Mucosa of descending colon (tissue), 3 donors: ENCODE measurements around the gene PBX1. TPM values are rescaled to one million over a fixed set of nuclear protein-coding genes. Genes with fewer than 3 reads are reported as not detected.

Source experiments
- ATAC-seq: fragments of 200-7000 bp; cut with Tn5 transposase; one replicate; pipeline ENCODE4 v1.9.1; 2020; ENCODE audit warnings: mild to moderate bottlenecking, moderate library complexity
- DNase-seq, 3 donors: peaks; one replicate each; pipeline ENCODE4 v3.0.0-alpha.2; 2020
- H3K36me3 ChIP-seq: fragments of 200-600 bp; one replicate; pipeline ENCODE4 v1.8.0; 2021; ENCODE audit warnings: low read depth, mild to moderate bottlenecking
- H3K4me1 ChIP-seq: fragments of 200-600 bp; one replicate; pipeline ENCODE4 v1.8.0; 2021; ENCODE audit warnings: low read depth, mild to moderate bottlenecking
- H3K4me3 ChIP-seq: fragments of 200-600 bp; one replicate; pipeline ENCODE4 v1.8.0; 2021; ENCODE audit warnings: mild to moderate bottlenecking
- H3K9me3 ChIP-seq: fragments of 200-600 bp; one replicate; pipeline ENCODE4 v1.8.0; 2021; ENCODE audit warnings: mild to moderate bottlenecking
- CTCF ChIP-seq: fragments of 200-600 bp; IDR thresholded peaks from one replicate; pipeline ENCODE4 v1.8.0; 2022; ENCODE audit warnings: antibody characterized with exemption, mild to moderate bottlenecking
- intact Hi-C, 2 donors: fragments of 100-400 bp; cut with DNase I in 1 of 2; cut with micrococcal nuclease in 1 of 2; formaldehyde crosslinking; loops; one replicate each; pipeline versions ENCODE4 v1.11.0 to v1.11.1; 2022; cut with DNase I, micrococcal nuclease
- total RNA-seq, 3 donors: library from RNA; stranded (reverse); fragmentation: NEBNext Ultra II Directional in 2 of 3; extraction: Animal tissue kit (Norgen Biotek cat#: 25700) in 2 of 3; gene quantifications; one replicate each; pipeline versions ENCODE4 v1.2.1 to v1.2.4, GENCODE V29; 2021 to 2023
- donor health status: DM: no; HTN: no; CAD: no; lungs with moderate emphysema.
- donor health status: DM: no; HTN: no; CAD: no.
- donor health status: DM: no; HTN: yes; CAD: no.

PBX1 gene
- total RNA-seq, 3 donors from 2014 or later = 52.6 to 182 (median 82.8) TPM

DNA sequence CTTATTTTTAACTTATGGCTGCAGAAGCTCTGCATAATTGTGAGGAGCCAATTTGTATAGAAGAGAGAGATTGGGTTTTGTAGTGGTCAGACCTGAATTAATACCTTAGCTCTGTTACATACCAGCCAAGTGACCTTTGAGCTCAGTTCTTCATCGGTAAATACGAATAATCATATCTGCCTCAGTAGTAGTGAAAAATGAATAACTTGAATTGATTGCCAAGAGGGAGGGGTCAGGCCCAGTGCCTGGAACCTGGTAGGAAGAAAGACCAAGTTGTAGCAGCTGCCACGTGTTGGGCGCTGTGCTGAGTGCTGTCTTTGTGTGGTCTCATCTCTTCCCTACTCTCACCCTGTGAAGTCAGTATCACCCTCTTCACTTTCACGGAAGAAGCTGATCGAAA lies 247.5 kb downstream of the PBX1 start:
- intact Hi-C loops = no loop called here
- ATAC-seq (no peak), DNase-seq (no peak)
- Histone ChIP-seq H3K4me3 (no peak overlapping the region), H3K9me3 (no peaks in the 10 kb centered on the region), H3K4me1 (no peaks in the 10 kb centered on the region), H3K36me3 (no peaks in the 10 kb centered on the region)
- no peak for TF ChIP-seq CTCF

DNA sequence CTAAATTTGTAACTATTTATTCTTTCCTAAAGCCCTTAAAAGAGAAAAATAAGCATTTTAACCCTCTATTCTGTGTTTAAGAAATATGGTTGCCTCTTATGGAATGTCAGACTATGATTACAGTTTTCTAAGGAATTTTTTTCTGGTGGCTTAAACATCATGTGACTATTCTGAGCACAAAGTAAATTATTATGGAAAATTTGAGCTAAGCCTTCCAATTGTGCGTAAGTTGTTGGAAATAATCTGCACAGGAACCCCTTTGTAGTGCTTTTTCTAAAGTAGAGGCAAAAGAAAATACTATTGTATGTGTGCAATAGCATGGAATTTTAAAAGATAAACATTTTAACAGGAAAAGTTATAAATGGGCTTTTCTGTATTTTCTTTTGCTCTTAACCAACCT lies 254.8 kb downstream of the PBX1 start:
- no peak for TF ChIP-seq CTCF
- Histone ChIP-seq H3K9me3 (no peaks in the 10 kb centered on the region), H3K36me3 (no peaks in the 10 kb centered on the region), H3K4me3 (no peak overlapping the region), H3K4me1 (no peaks in the 10 kb centered on the region)
- intact Hi-C loops = no loop called here
- DNase-seq (no peak), ATAC-seq (no peak)

DNA sequence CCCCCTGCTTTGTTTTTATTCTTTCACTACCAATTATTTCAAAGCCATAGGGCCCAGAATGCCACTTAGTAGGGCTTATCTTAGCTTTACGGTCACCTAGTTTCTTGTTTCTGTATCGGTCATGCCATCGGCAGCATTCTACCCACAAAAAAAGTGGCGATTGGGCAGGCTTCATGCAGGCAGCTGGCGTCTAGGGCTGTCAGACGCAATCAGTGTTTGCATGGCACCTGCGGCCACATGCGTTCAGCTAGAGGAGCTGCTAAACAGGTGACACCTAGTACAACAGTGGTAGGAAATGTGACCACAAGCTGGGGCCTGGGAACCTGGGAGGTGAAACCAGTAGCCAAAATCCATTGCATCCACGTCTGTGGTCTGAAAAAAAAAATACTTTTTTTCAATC lies 262.7 kb downstream of the PBX1 start:
- TF ChIP-seq CTCF = no peak
- Histone ChIP-seq H3K4me1 (no peaks in the 10 kb centered on the region), H3K36me3 (no peaks in the 10 kb centered on the region), H3K9me3 (no peaks in the 10 kb centered on the region), H3K4me3 (no peak overlapping the region)
- DNase-seq (no peak), ATAC-seq (no peak)
- intact Hi-C loops = no loop called here

GRCh38 chr1:164823486-164824279 lies 264.7 kb downstream of the PBX1 start:
- intact Hi-C loops = no loop called here

GRCh38 chr1:164824542-164824941 lies 265.6 kb downstream of the PBX1 start:
- Histone ChIP-seq H3K4me1 (no peaks in the 10 kb centered on the region), H3K4me3 (no peak overlapping the region), H3K36me3 (no peaks in the 10 kb centered on the region), H3K9me3 (no peaks in the 10 kb centered on the region)
- DNase-seq (no peak), ATAC-seq (no peak)
- TF ChIP-seq CTCF = no peak
- intact Hi-C loops = no loop called here

More at GRCh38 chr1:164823486-164824279, 264.7 kb downstream of the PBX1 start:
- Histone ChIP-seq H3K4me1 (no peaks in the 10 kb centered on the region), H3K36me3 (no peaks in the 10 kb centered on the region), H3K4me3 (no peak overlapping the region), H3K9me3 (no peaks in the 10 kb centered on the region)
- ATAC-seq (peak; percentile 32), DNase-seq (peak in 1 of 3 donors; percentile 5)
- TF ChIP-seq CTCF = no peak
